ENCODE results near the gene LIPC.

DNA sequence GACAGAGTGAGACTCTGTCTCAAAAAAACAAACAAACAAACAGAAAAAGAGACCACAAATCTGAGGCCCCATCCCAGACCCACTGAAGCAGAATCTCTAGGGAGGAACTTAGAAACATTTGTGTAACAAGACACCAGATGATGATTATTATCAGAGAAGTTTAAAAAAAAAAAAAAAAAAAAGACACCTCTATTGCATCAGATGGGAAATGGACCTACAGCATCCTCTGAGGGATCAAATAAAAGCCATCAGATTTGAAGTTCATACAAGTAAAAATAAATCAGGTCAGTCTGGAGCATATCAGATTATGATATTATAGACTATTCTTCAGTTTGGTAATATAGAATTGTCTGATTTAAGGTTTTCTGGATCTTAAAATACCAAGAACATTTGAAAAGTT lies 21.9 kb upstream of the LIPC start:
- no peak for TF ChIP-seq CTCF (IDR thresholded peaks at IDR 0.05)
- TF ChIP-seq EP300 (IDR thresholded peaks at IDR 0.05) = no peak
- no peak for TF ChIP-seq POLR2AphosphoS5 (IDR thresholded peaks at IDR 0.05)
- TF ChIP-seq POLR2A (IDR thresholded peaks at IDR 0.05) = no peak

Data from sigmoid colon (tissue), 4 donors.